Measurements from ENCODE around the gene SCEL. TPM values are rescaled to one million over a fixed set of nuclear protein-coding genes. Genes with fewer than 3 reads are reported as not detected.

SCEL gene
- total and polyA plus RNA-seq, 2 of the 4 experiments (the other 2 are of a cell fraction): not detected

- H2AK9ac ChIP-seq (replicated peaks; ENCODE audit: low read depth, low read length, poor library complexity): no peak overlapping the region
- no peaks in the 10 kb centered on the region for H3K4me1 ChIP-seq (ENCODE audit: control insufficient read depth, insufficient read depth, low read length)
- no peak overlapping the region for H2BK120ac ChIP-seq (ENCODE audit: low read depth, low read length)
- H2BK20ac ChIP-seq (ENCODE audit: low read depth, low read length): no peak overlapping the region
- no TSS peak for BruUV-seq (replicated peaks)
- ATAC-seq (ENCODE audit: low read depth): no peak
- no peaks in the 10 kb centered on the region for H4K20me1 ChIP-seq (ENCODE audit: insufficient read depth, low read length)
- no peak for DNase-seq
- no peak overlapping the region for H3K4ac ChIP-seq (ENCODE audit: low read depth, low read length)
- H3K9me1 ChIP-seq (ENCODE audit: insufficient read depth, low read length): no peaks in the 10 kb centered on the region
- no peaks in the 10 kb centered on the region for H3K27me3 ChIP-seq (ENCODE audit: control insufficient read depth, insufficient read depth, low read length)
- no peak overlapping the region for H4K91ac ChIP-seq (ENCODE audit: insufficient read depth, low read depth, low read length)
- no peak overlapping the region for H3K56ac ChIP-seq (ENCODE audit: extremely low read depth, insufficient read depth, low read length)
- intact Hi-C loops (cut with micrococcal nuclease) (no loop called here), in situ Hi-C loops (cut with MboI; ENCODE audit: low sequenced_read_pairs) (no loop called here), dilution Hi-C loops (cut with HindIII; ENCODE audit: low sequenced_read_pairs, unreplicated experiment) (no loop called here)
- H4K5ac ChIP-seq (ENCODE audit: low read depth, low read length): no peak overlapping the region
- no peak overlapping the region for H3K4me2 ChIP-seq (ENCODE audit: low read depth, low read length)
- no peak overlapping the region for H2AK5ac ChIP-seq (ENCODE audit: low read depth, low read length)
- H2BK5ac ChIP-seq (ENCODE audit: low read depth, low read length, poor library complexity, severe bottlenecking): no peak overlapping the region
- H3K9me3 ChIP-seq (ENCODE audit: control insufficient read depth, insufficient read depth, low read length): no peaks in the 10 kb centered on the region
- H3K79me1 ChIP-seq (ENCODE audit: low read depth in 1 of 2, low read length in 2 of 2): no peaks in the 10 kb centered on the region
- H3K36me3 ChIP-seq (ENCODE audit: control insufficient read depth, insufficient read depth, low read length): no peaks in the 10 kb centered on the region
- H2AFZ ChIP-seq (replicated peaks; ENCODE audit: low read length, poor library complexity): no peak overlapping the region
- H3K14ac ChIP-seq (replicated peaks; ENCODE audit: low read depth, low read length): no peak overlapping the region
- no peak for TF ChIP-seq NFE2L2 (IDR thresholded peaks at IDR 0.05; ENCODE audit: low read depth, low read length)
- TF ChIP-seq FOS (IDR thresholded peaks at IDR 0.05; ENCODE audit: low read depth, low read length): no peak
- TF ChIP-seq RFX5 (IDR thresholded peaks at IDR 0.05; ENCODE audit: low read depth, low read length): no peak
- no peak for TF ChIP-seq CHD1 (IDR thresholded peaks at IDR 0.05; ENCODE audit: low read depth, low read length)
- TF ChIP-seq BHLHE40 (IDR thresholded peaks at IDR 0.05; ENCODE audit: low read depth, low read length): no peak
- no peak for TF ChIP-seq MAZ (IDR thresholded peaks at IDR 0.05; ENCODE audit: borderline replicate concordance, low read depth, low read length)
- no peak for TF ChIP-seq MXI1 (IDR thresholded peaks at IDR 0.05; ENCODE audit: borderline replicate concordance, low read depth, low read length)
- TF ChIP-seq, protein P1, sequence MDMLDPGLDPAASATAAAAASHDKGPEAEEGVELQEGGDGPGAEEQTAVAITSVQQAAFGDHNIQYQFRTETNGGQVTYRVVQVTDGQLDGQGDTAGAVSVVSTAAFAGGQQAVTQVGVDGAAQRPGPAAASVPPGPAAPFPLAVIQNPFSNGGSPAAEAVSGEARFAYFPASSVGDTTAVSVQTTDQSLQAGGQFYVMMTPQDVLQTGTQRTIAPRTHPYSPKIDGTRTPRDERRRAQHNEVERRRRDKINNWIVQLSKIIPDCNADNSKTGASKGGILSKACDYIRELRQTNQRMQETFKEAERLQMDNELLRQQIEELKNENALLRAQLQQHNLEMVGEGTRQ (IDR thresholded peaks at IDR 0.05; ENCODE audit: low read depth, low read length): no peak
- TF ChIP-seq RCOR1 (IDR thresholded peaks at IDR 0.05; ENCODE audit: insufficient replicate concordance, low read length): no peak
- TF ChIP-seq, protein P2, sequence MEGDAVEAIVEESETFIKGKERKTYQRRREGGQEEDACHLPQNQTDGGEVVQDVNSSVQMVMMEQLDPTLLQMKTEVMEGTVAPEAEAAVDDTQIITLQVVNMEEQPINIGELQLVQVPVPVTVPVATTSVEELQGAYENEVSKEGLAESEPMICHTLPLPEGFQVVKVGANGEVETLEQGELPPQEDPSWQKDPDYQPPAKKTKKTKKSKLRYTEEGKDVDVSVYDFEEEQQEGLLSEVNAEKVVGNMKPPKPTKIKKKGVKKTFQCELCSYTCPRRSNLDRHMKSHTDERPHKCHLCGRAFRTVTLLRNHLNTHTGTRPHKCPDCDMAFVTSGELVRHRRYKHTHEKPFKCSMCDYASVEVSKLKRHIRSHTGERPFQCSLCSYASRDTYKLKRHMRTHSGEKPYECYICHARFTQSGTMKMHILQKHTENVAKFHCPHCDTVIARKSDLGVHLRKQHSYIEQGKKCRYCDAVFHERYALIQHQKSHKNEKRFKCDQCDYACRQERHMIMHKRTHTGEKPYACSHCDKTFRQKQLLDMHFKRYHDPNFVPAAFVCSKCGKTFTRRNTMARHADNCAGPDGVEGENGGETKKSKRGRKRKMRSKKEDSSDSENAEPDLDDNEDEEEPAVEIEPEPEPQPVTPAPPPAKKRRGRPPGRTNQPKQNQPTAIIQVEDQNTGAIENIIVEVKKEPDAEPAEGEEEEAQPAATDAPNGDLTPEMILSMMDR (conservative IDR thresholded peaks at IDR 0.05; ENCODE audit: low read depth, low read length): no peak
- TF ChIP-seq, protein P3, sequence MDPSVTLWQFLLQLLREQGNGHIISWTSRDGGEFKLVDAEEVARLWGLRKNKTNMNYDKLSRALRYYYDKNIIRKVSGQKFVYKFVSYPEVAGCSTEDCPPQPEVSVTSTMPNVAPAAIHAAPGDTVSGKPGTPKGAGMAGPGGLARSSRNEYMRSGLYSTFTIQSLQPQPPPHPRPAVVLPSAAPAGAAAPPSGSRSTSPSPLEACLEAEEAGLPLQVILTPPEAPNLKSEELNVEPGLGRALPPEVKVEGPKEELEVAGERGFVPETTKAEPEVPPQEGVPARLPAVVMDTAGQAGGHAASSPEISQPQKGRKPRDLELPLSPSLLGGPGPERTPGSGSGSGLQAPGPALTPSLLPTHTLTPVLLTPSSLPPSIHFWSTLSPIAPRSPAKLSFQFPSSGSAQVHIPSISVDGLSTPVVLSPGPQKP (IDR thresholded peaks at IDR 0.05; ENCODE audit: borderline replicate concordance, low read depth, low read length): no peak
- TF ChIP-seq CEBPB (IDR thresholded peaks at IDR 0.05; ENCODE audit: low read depth, low read length): no peak
- no peak for TF ChIP-seq SMC3 (IDR thresholded peaks at IDR 0.05; ENCODE audit: low read depth, low read length)
- no peak for TF ChIP-seq RAD21 (IDR thresholded peaks at IDR 0.05; ENCODE audit: low read length)
- TF ChIP-seq MAFK (IDR thresholded peaks at IDR 0.05; ENCODE audit: low read depth, low read length): no peak
- TF ChIP-seq POLR2A (IDR thresholded peaks at IDR 0.05; ENCODE audit: low read depth, low read length): no peak
- no peak overlapping the region for H3K27ac ChIP-seq (ENCODE audit: insufficient read depth, low read length)
- ChIA-PET POLR2A (ENCODE audit: unreplicated experiment) (no interaction called here), CTCF (interaction anchor here (0.5 kb wide), 1 partner anchor 93 kb away, joined by 5 read pairs; no protein-coding TSS in a partner anchor)
- no peak overlapping the region for H4K8ac ChIP-seq (ENCODE audit: low read depth in 2 of 2, low read length in 2 of 2)
- H3K23ac ChIP-seq (ENCODE audit: low read depth, low read length): no peak overlapping the region
- H3K9ac ChIP-seq (ENCODE audit: low read depth, low read length): no peak overlapping the region
- H3K18ac ChIP-seq (ENCODE audit: low read depth, low read length): no peak overlapping the region
- H3K4me3 ChIP-seq (ENCODE audit: insufficient read depth, low read depth, low read length): no peak overlapping the region
- no peak overlapping the region for H2BK15ac ChIP-seq (ENCODE audit: low read depth, low read length)
These were observed 114.9 kb downstream of the SCEL start for GRCh38 chr13:77650409-77650808.

Data from IMR-90 (cell line).